Measurements from ENCODE around the gene ZNF697. TPM values are rescaled to one million over a fixed set of nuclear protein-coding genes. Genes with fewer than 3 reads are reported as not detected.

Gene ZNF697
- total RNA-seq, 2 donors from 2014 or later = 0.26 to 0.32 TPM

DNA sequence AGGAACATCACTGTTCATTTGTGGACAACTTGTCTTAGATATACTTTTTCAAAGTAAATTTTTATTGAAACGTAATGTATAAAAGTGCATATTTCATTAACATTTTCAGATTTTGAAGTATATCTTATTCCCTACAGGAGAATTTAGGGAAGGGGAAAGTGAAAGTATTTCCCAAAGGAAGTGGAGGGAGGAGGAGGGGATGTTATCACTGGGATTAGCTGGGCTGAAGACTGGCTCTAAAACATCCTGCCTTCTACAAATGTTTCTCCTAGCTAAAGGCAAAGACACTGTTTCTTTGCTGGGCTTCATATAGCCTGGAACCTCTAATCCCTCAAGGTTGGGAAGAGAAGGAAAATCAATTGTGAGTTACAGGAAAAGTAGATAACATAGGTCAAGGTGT is 7.1 kb upstream of the ZNF697 start:
- Mint-ChIP-seq H3K27me3 (ENCODE audit: low read depth) (peaks cover 39% of the 10 kb centered on the region), H3K4me1 (ENCODE audit: low read depth) (no peaks in the 10 kb centered on the region), H3K27ac (no peak overlapping the region), H3K4me3 (no peak overlapping the region), H3K9me3 (no peaks in the 10 kb centered on the region), H3K36me3 (ENCODE audit: insufficient read depth in 2 of 2) (no peaks in the 10 kb centered on the region)
- DNase-seq (no peak), ATAC-seq (replicated peaks in 1 of 2) (no peak)

DNA sequence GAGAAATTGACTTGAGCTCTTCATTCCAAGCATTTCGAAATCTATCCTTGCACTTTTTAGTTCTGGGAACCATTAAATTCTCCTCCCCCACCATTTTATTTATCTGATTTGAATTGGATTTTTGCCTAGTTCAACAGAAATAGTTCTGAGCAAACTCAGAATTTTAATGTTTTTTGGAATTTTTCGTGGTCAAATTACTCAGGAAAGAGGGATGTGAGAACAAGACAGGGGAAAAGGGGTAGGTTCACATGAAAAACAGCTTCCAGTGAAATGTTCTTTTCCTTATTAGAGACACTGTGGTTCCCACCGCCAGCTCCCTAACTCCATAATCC is 5.7 kb upstream of the ZNF697 start:
- no peak for DNase-seq
- H3K27me3 Mint-ChIP-seq (ENCODE audit: low read depth) = peaks cover 44% of the 10 kb centered on the region
- H3K4me1 Mint-ChIP-seq (ENCODE audit: low read depth) = peaks cover 4% of the 10 kb centered on the region
- no peak for ATAC-seq (replicated peaks in 1 of 2)
- no peaks in the 10 kb centered on the region for H3K36me3 Mint-ChIP-seq (ENCODE audit: insufficient read depth in 2 of 2)
- no peaks in the 10 kb centered on the region for H3K9me3 Mint-ChIP-seq
- no peak overlapping the region for H3K27ac Mint-ChIP-seq
- H3K4me3 Mint-ChIP-seq = no peak overlapping the region

DNA sequence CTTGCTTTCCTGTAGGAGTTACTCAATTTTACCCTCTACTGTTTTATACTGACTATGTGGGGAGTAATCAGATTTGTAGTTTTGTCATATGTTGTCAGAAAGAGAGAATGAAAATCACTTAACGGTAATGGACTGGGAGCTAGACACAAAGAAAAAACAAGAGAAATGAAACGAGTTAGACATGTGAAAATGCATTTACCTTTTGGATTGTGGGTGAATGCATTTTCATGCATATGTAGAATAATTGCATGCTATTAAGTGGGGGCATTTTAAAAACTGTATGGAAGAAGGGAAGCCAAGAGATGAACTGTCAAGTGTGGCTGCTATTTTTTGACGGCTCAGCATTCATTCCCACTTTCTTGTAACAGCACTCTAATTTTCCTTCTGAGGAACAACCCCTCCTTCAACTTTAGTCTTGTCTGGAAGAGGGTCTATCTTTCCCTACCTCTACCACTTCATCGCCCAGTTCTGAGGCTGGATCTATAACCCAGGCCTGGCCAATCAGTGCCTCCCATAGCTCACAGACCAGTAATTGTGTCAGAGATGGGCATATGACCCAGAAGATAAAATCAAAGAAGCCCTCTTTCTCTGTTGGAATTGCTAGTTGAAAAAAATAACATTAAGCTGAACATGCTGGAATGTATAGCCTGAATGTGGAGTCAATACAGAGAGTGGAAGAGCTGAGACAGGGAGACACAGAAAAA is 5.2 kb upstream of the ZNF697 start:
- Mint-ChIP-seq H3K27me3 (ENCODE audit: low read depth) (peaks cover 47% of the 10 kb centered on the region), H3K36me3 (ENCODE audit: insufficient read depth in 2 of 2) (no peaks in the 10 kb centered on the region), H3K4me1 (ENCODE audit: low read depth) (peaks cover 8% of the 10 kb centered on the region), H3K27ac (no peak overlapping the region), H3K4me3 (no peak overlapping the region), H3K9me3 (no peaks in the 10 kb centered on the region)
- DNase-seq (no peak), ATAC-seq (replicated peaks in 1 of 2) (no peak)

DNA sequence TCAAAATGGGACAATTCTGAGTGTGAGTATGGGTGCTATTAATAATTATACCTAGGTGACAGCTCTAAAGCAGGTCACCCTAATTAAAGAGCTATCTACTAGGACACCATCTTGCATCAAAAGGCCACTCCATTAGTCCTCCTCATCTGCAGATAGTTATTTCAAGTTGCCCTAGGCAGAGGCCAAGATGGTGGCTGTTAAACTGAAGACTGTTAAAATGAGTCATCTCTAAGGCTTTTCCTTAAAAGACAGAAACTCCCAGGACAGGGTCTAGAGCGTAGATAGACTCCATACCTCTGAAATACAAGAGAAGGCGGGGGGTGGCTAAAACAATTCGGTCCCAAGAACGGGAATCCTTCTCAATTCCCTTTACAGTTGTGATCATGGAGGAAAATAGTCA is 4.5 kb upstream of the ZNF697 start:
- Mint-ChIP-seq H3K27me3 (ENCODE audit: low read depth) (peaks cover 50% of the 10 kb centered on the region), H3K36me3 (ENCODE audit: insufficient read depth in 2 of 2) (no peaks in the 10 kb centered on the region), H3K9me3 (no peaks in the 10 kb centered on the region), H3K4me1 (ENCODE audit: low read depth) (peaks cover 11% of the 10 kb centered on the region), H3K4me3 (no peak overlapping the region), H3K27ac (no peak overlapping the region)
- ATAC-seq (replicated peaks in 1 of 2) (no peak), DNase-seq (no peak)

DNA sequence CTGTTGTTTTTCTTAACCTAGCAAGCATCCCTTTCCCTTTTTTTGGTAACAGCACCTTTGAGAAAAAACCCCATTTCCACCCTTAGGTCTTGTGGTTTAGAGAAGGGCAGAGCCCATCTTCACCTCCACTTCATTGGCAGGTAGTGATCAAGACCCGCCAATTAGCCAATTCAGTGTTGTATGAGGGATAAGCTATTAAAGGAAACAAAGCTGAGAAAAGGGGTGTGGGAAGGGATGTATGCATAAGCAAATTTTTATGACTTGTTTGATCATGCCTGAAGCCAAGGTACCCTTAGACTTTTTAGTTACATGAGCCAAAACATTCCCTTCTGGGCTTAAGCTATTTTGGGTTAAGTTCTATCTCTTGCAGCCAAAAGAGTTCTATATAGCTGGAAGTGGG is 3.6 kb upstream of the ZNF697 start:
- no peak overlapping the region for H3K4me3 Mint-ChIP-seq
- H3K27me3 Mint-ChIP-seq (ENCODE audit: low read depth) = peaks cover 57% of the 10 kb centered on the region
- H3K27ac Mint-ChIP-seq = no peak overlapping the region
- H3K4me1 Mint-ChIP-seq (ENCODE audit: low read depth) = peaks cover 19% of the 10 kb centered on the region
- no peaks in the 10 kb centered on the region for H3K9me3 Mint-ChIP-seq
- ATAC-seq (replicated peaks in 1 of 2) (no peak), DNase-seq (no peak)
- H3K36me3 Mint-ChIP-seq (ENCODE audit: insufficient read depth in 2 of 2) = no peaks in the 10 kb centered on the region

DNA sequence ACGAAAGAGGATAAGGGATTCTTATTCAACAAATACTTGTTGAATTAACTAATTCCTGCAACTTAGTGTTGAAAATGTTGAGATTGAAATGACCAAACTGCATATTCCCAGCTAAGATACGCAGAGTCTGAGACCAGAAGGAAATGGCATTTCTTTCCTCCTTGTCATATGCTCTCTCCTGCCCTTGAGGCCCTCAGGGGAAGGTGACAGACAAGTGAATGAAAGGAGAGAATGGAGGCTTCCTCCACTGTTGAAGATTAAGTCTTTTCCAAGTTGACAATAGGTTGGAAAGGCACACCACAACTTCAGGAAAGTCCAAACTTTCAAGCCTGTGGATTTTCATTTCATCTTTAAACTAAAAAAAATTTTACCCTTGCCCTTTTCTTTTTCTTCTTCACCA is 3.1 kb upstream of the ZNF697 start:
- H3K9me3 Mint-ChIP-seq = peaks cover 0 to 2% of the 10 kb centered on the region in 2 donors
- H3K4me3 Mint-ChIP-seq = no peak overlapping the region
- ATAC-seq (replicated peaks in 1 of 2) (no peak), DNase-seq (no peak)
- no peak overlapping the region for H3K27ac Mint-ChIP-seq
- no peaks in the 10 kb centered on the region for H3K36me3 Mint-ChIP-seq (ENCODE audit: insufficient read depth in 2 of 2)
- H3K27me3 Mint-ChIP-seq (ENCODE audit: low read depth) = peaks cover 62% of the 10 kb centered on the region
- H3K4me1 Mint-ChIP-seq (ENCODE audit: low read depth) = peaks cover 24% of the 10 kb centered on the region

DNA sequence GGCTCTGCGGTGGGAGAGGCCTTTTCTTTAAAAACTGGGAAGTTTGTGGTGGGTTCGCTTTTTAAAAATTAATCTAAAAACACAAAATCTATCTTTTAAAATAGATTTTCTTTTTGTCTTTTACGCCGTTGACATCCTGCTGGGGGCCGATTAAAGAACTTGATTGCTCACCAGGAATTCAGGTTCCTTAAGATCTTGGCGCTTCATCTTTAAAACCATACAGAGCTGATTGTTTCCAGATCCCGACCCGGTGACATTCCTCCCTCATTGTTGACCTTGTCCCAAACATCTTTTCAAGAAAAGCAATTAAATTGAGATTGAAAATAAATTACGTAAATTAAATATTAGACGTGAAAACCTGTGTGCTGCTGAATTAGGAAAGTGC is 546 bp upstream of the ZNF697 start:
- DNase-seq = no peak
- H3K27me3 Mint-ChIP-seq (ENCODE audit: low read depth) = peaks cover 76% of the 10 kb centered on the region
- H3K27ac Mint-ChIP-seq = no peak overlapping the region
- peak overlapping the region; percentile 71 to 86 for H3K4me3 Mint-ChIP-seq
- peaks cover 0 to 2% of the 10 kb centered on the region in 2 donors for H3K9me3 Mint-ChIP-seq
- peaks cover 35% of the 10 kb centered on the region for H3K4me1 Mint-ChIP-seq (ENCODE audit: low read depth)
- H3K36me3 Mint-ChIP-seq (ENCODE audit: insufficient read depth in 2 of 2) = no peaks in the 10 kb centered on the region
- no peak for ATAC-seq (replicated peaks in 1 of 2)

DNA sequence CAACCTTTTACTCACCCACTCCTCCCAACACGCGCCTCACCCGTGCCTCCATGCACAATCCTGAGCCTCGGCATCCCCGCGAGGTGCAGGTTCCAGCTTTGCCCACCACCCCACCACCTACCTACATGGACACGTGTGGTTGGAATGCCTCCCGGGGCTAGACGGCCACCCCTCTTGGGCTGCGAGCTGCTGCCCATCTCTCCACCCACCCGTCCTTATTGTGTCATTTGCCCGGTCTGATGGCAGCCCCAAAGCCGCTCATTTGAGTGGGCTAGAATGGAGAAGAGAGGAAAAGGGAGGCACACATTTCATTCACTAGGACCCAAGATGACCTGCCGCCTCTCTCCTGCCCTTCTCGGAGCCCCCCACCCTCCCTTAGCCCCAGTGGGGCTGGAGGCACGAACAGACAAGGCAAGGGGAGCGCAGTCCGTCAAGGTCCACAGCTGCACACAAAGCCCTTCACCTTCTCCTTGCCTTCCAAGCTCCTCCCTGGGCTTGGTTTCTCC is 785 bp downstream of the ZNF697 start:
- Mint-ChIP-seq H3K9me3 (peaks cover 0 to 2% of the 10 kb centered on the region in 2 donors), H3K27me3 (ENCODE audit: low read depth) (peaks cover 80% of the 10 kb centered on the region), H3K4me1 (ENCODE audit: low read depth) (peaks cover 35% of the 10 kb centered on the region), H3K36me3 (ENCODE audit: insufficient read depth in 2 of 2) (no peaks in the 10 kb centered on the region), H3K27ac (no peak overlapping the region), H3K4me3 (peak overlapping the region; percentile 63 to 86)
- ATAC-seq (replicated peaks in 1 of 2) = peak; percentile 4 to 6
- no peak for DNase-seq

DNA sequence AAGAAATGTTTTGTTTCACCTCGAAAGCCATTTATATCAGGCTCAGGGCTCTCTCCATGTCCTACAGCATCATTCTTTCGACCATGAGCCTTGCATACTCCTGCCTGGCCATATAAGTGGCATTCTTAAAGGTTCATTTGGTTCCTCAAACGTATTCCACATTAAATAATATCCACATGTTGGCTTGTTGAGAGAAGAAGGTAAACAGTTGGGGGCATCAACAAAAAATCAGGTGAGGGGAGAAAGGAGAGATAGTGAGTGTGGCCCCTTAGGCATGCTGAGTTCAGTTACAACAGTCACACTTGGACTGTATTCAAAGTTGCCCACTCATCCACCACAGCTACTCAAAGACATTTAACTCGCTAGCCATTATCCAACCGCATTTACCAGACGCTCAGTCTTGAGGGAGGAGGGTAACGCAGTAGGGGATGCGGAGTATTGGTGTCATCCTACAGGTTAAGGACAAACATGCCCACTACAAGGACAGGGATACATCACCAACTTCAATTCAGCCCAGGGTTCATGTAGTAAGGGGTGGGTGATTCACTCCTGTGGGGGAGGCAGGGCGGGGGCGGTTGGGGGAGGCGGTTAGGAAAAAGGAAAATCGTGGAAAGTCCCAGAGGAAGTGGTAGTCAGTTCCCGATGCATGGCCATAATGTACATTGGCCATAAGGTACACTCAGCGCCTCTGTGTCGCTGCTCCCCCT is 1.4 kb downstream of the ZNF697 start:
- H3K27ac Mint-ChIP-seq = no peak overlapping the region
- ATAC-seq (replicated peaks in 1 of 2) (no peak), DNase-seq (no peak)
- peaks cover 2 to 3% of the 10 kb centered on the region in 2 donors for H3K9me3 Mint-ChIP-seq
- H3K4me3 Mint-ChIP-seq = peak overlapping the region; percentile 63 to 86
- peaks cover 35% of the 10 kb centered on the region for H3K4me1 Mint-ChIP-seq (ENCODE audit: low read depth)
- H3K36me3 Mint-ChIP-seq (ENCODE audit: insufficient read depth in 2 of 2) = peaks cover 0 to 3% of the 10 kb centered on the region in 2 donors
- H3K27me3 Mint-ChIP-seq (ENCODE audit: low read depth) = peaks cover 81% of the 10 kb centered on the region

DNA sequence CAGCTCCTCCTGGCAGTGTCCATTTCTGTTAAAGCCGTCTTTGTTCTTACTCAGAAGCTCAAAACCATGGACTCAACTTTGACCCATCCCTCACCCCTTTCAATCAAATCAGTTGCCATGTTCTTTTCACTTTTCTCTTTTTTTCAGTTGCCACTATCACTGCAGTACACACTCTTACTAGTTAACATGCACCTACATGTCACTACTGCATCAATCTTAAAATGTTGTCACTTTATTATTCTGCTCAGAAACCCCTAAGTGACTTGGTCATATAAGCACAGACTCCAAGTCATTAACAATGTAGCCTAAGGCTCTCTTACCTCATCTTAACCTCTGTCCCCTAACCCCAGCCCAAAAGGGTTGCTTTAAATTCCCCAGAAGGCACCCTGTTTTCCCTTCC is 9.0 kb downstream of the ZNF697 start:
- peaks cover 0 to 5% of the 10 kb centered on the region in 2 donors for H3K36me3 Mint-ChIP-seq (ENCODE audit: insufficient read depth in 2 of 2)
- no peak overlapping the region for H3K27ac Mint-ChIP-seq
- DNase-seq = no peak
- no peak for ATAC-seq (replicated peaks in 1 of 2)
- no peak overlapping the region for H3K4me3 Mint-ChIP-seq
- peaks cover 0 to 3% of the 10 kb centered on the region in 2 donors for H3K9me3 Mint-ChIP-seq
- H3K4me1 Mint-ChIP-seq (ENCODE audit: low read depth) = no peaks in the 10 kb centered on the region
- H3K27me3 Mint-ChIP-seq (ENCODE audit: low read depth) = peaks cover 39% of the 10 kb centered on the region

DNA sequence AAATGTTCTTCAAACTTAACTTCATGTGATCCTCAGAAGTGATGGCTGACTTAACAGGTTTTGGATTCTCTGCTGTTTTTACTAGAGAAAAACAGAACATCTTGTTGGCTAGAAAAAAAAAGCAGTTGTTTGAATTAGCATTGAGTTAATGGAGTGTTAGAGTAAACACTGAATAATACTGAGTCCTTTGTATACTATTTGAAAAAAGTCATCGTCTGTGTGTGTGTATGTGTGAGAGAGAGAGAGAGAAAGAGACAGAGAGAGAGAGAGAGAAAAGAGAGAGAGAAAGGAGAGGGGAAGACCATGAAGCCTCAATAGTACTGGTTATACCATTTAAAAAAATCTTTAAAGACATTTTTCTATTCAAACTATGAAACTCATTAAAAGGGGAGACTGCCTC is 10.4 kb downstream of the ZNF697 start:
- no peak for ATAC-seq (replicated peaks in 1 of 2)

DNA sequence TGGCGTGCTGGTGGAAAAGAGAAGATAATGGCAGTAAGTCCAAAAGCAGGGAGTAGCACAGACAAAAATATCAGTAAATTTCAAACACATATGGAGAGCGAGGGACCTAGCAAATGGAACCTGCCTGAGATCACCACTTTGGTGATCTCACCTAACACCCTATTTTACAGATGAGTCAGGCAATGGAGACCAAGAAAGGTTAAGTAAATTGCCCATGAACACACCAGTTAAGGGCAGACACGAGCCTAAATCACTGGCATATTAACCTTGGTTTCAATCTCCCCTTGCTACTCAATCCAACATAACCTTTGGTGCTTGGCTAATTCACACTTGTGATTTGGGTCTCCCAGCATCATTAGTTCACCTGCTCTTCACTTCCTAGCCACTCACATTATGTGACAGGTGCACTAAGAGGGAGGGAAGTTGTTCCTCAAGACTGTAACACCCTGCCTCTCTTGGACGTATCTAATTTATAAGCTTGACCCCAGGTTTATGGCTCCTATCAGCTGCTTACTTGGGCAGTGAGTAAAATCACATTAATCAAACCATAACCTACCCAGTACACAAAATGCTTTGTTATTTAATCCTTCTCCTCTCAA is 11.5 kb downstream of the ZNF697 start:
- H3K9me3 Mint-ChIP-seq = no peaks in the 10 kb centered on the region
- DNase-seq = no peak
- no peak overlapping the region for H3K27ac Mint-ChIP-seq
- H3K4me1 Mint-ChIP-seq (ENCODE audit: low read depth) = peaks cover 6% of the 10 kb centered on the region
- H3K36me3 Mint-ChIP-seq (ENCODE audit: insufficient read depth in 2 of 2) = peaks cover 0 to 1% of the 10 kb centered on the region in 2 donors
- ATAC-seq (replicated peaks in 1 of 2) = no peak
- H3K27me3 Mint-ChIP-seq (ENCODE audit: low read depth) = peaks cover 37% of the 10 kb centered on the region
- no peak overlapping the region for H3K4me3 Mint-ChIP-seq

More for the DNA sequence above, 10.4 kb downstream of the ZNF697 start:
- Mint-ChIP-seq H3K9me3 (peaks cover 0 to 3% of the 10 kb centered on the region in 2 donors), H3K27me3 (ENCODE audit: low read depth) (peaks cover 42% of the 10 kb centered on the region), H3K27ac (no peak overlapping the region), H3K4me1 (ENCODE audit: low read depth) (peaks cover 4% of the 10 kb centered on the region), H3K4me3 (no peak overlapping the region), H3K36me3 (ENCODE audit: insufficient read depth in 2 of 2) (peaks cover 0 to 5% of the 10 kb centered on the region in 2 donors)
- no peak for DNase-seq

DNA sequence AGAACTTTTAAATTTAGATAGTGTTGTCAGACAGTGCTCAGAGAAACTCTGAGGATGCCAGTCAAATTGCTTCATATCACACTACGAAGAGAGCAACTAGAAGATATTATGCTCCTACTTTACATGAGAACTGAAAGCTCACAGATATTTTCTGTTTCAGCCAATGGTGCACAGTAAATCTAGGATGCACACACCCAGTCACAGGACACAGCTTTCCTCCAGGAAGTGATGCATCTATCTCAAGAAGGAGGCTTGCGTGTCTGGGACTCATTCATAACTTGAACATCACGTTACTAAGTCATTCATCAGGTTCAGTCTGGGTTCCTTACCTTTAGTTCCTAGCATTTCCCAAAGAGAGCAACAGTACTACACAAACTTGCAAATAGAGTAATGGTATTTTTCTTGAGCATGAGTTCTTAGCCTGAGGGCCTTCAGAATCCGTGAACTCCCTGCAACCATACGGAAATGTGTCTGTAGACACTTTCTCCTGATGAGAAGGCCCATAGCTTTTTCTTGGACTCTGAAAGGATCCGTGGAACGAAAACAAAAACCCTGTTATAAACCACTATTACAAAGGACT is 12.2 kb downstream of the ZNF697 start:
- H3K36me3 Mint-ChIP-seq (ENCODE audit: insufficient read depth in 2 of 2) = peaks cover 0 to under 1% of the 10 kb centered on the region in 2 donors
- peaks cover 6% of the 10 kb centered on the region for H3K4me1 Mint-ChIP-seq (ENCODE audit: low read depth)
- H3K27ac Mint-ChIP-seq = no peak overlapping the region
- H3K27me3 Mint-ChIP-seq (ENCODE audit: low read depth) = peaks cover 35% of the 10 kb centered on the region
- H3K4me3 Mint-ChIP-seq = no peak overlapping the region
- H3K9me3 Mint-ChIP-seq = no peaks in the 10 kb centered on the region
- DNase-seq (no peak), ATAC-seq (replicated peaks in 1 of 2) (peak in 1 of 2 donors; percentile 44)

Data from activated T-cell treated with anti-CD3 and anti-CD28 coated beads, Interleukin-2, amount 50 U/mL, for 72 hours (primary cell).